ENCODE results near the gene HBG1.
"Not testable (repeated sequence)": the region's sequence is repeated elsewhere in the genome, so short reads cannot be mapped to it uniquely, and the experiment has no call there.

Gene HBG1

GRCh38 chr11:5276697-5277096 is 27.0 kb upstream of the HBG1 start:
- DNase-seq, result no peak

DNA sequence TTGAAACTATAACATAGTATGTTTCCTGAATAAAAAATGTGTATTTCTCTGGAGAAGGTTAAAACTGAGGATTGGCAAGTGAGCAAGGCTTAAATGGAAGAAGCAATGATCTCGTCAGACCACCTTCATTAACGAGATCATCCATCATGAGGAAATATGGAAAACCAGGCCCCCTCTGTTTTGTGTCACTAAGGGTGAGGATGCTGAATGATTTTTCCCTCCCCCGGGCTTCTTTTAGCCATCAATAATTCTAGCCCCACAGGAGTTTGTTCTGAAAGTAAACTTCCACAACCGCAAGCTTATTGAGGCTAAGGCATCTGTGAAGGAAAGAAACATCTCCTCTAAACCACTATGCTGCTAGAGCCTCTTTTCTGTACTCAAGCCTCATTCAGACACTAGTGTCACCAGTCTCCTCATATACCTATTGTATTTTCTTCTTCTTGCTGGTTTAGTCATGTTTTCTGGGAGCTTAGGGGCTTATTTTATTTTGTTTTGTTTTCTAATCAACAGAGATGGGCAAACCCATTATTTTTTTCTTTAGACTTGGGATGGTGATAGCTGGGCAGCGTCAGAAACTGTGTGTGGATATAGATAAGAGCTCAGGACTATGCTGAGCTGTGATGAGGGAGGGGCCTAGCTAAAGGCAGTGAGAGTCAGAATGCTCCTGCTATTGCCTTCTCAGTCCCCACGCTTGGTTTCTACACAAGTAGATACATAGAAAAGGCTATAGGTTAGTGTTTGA is 25.9 kb upstream of the HBG1 start:
- DNase-seq, result no peak

DNA sequence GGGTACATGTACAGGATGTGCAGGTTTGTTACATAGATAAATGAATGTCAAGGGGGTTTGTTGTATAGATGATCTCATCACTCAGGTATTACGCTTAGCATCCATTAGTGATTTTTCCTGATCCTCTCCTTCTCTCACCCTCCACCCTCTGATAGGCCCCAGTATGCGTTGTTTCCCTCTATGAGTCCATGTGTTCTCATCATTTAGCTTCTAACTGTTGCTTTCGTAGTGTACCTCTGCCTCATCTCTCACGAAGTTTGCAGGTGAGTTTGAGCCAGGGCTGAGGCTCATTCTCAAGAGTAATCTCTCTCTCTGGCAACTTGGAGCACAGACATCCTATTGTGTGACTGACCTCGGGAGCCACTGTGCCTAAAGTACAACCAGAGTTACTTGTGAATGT is 24.7 kb upstream of the HBG1 start:
- no peak for DNase-seq

DNA sequence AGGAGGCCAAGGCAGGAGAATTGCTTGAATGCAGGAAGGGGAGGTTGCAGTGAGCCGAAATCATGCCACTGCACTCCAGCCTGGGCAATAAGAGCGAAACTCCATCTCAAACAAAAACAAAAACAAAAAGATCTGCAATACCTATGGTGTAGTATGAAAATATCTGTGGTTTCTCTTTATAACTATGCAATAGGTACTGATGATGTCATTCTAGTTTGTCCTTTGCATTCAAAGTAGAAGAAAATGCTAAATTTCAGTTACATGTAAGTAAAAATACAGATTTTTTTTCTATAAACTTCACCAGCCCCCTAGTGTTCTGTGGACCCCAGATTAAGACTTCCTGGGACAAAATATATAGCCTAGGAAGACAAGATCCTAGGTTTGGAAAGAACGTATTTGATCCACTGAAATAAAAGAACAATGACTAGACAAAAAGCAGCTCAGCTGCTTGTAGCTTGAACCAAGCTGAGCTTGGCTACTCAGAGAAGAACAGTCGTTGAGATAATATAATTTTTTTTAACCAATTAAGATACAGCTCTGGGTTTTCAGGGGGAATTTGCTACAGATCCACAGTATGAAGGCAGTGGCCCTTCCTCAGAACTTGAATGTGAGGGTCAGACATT is 22.8 kb upstream of the HBG1 start:
- DNase-seq, result no peak

DNA sequence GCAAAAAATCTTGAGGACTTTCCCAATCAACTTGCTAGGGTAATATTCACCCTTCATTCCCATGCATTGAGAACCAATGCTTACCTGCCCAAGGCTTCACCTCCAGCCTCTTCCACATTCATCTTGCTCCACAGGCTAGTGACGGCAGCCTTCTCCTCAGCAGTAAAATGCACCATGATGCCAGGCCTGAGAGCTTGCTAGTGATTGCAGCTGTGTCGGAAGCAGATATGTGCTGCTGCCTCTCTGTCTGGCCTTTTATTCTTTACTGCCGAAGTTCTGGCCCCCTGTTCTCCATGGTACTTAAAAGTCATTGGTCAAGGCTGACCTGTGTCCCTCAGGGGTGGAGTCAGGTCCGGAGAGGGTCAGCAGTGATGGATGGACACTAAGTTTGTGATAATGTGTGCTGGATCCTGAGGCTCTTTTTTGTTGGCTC is 20.1 kb upstream of the HBG1 start, which contains the start of gene HBE1:
HBE1 (minus strand) TSS at position 231 of the 433 bp plus-strand sequence; CDS start at position 176, 55 bp downstream.
- DNase-seq, result no peak

DNA sequence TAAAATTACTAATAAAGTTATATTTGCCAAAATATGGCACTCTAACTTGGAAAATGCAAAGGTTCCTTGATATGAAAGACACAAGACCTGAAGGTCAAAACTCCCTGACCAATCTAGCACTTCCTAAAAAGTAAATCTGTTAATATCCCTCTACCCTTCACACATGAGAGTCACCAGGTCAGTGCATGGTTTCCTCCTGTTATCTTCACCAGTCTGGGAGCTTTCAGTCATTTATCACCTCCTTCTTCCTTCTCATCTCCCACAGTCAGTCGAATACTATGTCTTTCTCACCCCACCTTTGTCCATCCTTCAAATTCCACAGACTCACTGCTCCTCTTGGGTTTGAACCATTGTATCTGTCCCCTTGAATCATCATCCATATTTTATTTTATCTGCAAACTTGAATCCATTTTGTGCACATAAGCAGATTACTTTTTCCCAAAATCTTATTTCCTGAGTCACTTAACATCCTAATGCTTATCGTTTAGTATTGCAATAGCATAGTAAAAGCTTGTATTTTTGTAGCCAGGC is 17.4 kb upstream of the HBG1 start:
- no peak for DNase-seq

DNA sequence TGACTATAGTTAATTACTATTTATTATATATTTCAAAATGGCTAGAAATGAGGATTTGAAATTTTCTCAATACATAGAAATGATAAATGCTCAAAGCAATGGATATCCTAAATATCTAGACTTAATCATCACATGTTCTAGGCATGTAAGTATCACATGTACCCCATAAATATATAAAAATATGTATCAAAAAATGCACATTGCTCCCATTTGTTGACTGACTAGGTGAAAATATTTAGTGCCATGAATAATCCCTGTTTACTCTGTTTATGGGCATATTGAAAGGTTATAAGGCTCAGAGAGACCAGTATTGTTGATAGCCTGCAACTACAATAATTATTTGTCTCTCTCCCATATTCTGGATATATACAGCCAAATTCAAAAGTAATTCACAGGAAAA is 17.0 kb upstream of the HBG1 start:
- DNase-seq, result no peak

- no peak for DNase-seq
These were observed 16.2 kb upstream of the HBG1 start for GRCh38 chr11:5265832-5266231.

DNA sequence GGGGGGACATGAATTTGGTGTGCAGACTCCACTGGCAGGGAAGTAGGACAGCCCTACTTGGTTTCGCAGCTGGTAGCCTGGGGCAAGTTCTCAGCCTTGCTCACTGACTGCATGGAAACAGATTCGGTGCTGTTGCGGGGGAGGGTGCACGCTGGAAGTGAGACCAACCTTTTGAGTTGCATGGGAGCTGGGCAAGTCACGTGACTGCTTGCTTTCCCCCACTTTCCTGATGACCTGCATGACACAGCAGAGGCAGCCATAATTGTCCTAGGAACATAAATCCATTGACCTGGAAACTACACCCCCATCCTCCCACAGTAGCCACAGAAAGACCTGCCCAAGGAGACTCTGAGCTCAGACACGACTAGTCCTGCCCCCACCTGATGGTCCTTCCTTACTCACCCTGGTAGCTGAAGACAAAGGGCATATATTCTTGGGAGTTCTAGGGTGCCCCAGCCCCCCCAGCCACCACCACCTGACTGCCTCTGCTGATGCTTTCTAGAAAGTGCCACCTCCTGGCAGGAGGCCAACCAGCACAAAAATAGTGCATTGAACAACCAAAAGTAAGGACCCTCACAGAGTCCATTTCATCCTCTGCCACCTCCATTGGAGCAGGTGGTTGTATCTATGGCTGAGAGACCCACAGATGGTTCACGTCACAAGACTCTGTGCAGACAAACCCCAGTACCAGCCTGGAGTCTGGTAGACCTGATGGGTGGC is 9.0 kb upstream of the HBG1 start:
- DNase-seq, result no peak

DNA sequence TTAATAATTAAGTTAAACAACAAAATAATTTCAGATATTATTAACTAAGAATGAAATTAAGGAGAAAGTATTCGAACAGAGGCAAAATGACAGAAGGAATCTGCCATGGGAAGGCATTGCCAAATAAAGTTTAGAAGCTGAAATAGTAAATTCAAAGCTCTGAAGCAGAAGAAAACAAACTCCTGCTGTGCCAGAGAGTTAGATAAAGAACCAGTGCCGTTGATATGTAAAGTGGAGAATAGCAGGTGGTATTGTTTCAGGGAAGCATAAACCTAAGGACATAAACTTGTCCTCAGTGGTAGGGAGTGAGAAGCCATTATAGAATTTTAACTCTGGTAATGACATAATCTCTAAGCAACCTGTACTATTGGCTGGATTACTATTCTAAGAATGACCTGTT is 7.6 kb upstream of the HBG1 start:
- no peak for DNase-seq

DNA sequence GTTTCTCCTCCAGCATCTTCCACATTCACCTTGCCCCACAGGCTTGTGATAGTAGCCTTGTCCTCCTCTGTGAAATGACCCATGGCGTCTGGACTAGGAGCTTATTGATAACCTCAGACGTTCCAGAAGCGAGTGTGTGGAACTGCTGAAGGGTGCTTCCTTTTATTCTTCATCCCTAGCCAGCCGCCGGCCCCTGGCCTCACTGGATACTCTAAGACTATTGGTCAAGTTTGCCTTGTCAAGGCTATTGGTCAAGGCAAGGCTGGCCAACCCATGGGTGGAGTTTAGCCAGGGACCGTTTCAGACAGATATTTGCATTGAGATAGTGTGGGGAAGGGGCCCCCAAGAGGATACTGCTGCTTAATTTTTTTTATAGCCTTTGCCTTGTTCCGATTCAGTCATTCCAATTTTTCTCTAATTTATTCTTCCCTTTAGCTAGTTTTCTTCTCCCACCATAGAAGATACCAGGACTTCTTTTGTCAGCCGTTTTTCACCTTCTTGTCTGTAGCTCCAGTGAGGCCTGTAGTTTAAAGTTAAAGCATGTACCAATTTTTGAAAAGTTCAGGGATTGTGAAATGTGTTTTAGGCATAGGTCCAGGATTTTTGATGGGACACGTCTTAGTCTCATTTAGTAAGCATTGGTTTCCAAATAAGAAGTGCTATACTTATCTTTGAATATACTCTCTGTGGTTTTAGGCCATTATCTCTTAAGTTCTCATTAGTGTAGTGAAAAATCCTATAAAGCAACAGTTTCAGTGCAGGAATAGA is 5.2 kb upstream of the HBG1 start, which contains the start of gene HBG2:
HBG2 (minus strand) TSS at position 136 of the 768 bp plus-strand sequence; CDS start at position 83, 53 bp downstream.
- not testable (repeated sequence) for DNase-seq

- DNase-seq, result not testable (repeated sequence)
These were observed 4.4 kb upstream of the HBG1 start for GRCh38 chr11:5254023-5254422.

GRCh38 chr11:5253440-5253839 is 3.8 kb upstream of the HBG1 start:
- DNase-seq, result not testable (repeated sequence)

- DNase-seq, result no peak
These were observed 3.2 kb upstream of the HBG1 start for GRCh38 chr11:5252919-5253265.

DNA sequence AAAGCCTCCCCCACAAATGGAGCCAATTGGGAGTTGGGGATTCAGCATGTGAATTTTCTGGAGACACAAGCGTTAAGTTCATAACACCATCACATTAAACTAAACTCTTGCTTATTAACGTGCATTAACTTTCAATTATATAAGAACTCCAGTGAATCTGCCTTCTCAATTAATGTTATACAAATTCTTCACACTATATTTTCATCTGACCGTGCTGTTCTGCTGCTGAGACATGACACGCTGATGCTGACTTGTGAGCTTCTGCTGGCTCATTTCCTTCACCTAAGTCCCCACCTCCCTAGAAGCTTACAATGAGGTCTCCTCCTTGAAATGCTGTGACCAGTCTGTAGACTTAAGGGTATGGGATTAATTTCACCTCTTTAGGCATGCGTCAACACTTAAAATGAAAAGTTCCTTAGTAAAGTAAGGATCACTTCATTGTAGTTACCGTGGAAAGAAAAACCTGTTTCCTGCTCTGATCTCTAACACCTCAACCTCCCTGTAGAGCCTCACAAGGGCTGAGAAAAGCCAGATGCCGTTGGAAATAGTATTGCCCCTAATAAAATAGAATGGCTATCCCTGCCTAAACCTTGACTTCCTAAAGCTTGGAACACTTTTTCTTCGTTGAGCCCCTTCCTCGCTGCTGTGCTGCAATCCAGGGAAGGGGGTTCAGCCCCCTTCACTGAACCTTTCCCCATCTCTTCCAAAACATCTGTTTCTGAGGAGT is 2.7 kb upstream of the HBG1 start:
- DNase-seq, result no peak

DNA sequence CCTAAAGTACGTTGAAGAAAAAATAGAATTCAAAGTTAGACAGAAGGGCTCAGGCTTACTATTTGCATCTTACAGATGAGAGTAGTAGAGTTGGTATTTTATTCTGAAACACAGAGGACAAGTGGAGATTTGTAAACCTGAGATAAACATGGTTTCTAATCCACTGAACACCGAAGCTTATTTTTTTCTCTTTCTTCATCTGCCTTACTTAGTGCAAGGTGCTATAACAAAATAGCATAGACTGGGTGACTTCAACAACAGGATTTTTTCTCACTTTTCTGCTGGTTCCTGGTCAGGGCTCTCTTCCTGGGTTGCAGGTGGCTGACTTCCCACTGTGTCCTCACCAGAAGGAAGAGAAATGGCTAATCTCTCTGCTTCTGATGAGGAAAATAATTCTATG is 2.1 kb upstream of the HBG1 start:
- no peak for DNase-seq

DNA sequence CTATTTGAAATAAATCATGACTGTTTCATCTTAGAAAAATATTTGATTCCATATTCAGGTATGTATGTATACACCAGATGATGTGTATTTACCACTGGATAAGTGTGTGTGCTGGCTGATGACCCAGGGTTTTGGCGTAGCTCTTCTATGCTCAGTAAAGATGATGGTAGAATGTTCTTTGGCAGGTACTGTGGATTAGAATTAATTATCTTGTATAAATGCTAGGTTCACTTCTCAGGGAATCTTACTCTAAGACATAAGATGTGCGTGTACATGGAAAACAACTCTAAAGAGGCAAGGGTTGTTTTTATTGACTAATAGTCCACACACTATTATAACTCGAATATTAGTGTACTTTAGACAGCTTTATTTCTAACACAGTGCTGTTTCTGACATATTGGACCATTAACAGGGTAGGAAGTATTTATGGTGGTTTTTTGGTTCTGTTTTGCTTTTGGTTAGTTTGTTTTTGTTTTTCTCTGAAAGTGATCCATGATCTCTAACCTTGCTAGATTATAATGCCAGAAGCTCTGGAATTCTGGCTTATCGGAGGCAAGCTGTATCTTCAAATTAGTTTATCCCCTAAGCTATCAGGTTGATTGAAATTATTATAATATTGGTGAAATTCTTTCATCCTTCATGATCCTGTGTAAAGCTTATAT is 1.0 kb upstream of the HBG1 start:
- DNase-seq, result no peak

- DNase-seq, result not testable (repeated sequence)
These were observed 1.2 kb downstream of the HBG1 start for GRCh38 chr11:5248498-5248897.

DNA sequence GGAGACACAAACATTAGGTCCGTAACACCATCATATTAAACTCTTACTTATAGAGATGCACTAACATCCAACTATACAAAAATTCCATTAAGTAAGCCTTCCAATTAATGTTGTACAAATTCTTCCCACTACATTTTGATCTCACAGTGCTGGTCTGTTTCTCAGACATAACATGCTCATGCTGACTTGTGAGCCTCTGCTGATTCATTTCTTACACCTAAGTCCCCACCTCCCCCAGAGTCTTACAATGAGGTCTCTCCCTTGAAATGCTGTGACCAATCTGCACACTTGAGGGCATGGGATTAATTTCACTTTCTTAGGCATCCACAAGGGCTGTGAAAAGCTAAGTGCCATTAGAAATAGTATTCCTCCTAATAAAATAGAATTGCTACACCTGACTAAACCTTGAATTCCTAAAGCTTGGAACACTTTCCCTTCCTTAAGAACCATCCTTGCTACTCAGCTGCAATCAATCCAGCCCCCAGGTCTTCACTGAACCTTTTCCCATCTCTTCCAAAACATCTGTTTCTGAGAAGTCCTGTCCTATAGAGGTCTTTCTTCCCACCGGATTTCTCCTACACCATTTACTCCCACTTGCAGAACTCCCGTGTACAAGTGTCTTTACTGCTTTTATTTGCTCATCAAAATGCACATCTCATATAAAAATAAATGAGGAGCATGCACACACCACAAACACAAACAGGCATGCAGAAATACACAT is 2.0 kb downstream of the HBG1 start:
- DNase-seq, result no peak

GRCh38 chr11:5246772-5247471 is 2.7 kb downstream of the HBG1 start:
- DNase-seq, result no peak

All from DMS 273 treated with DMSO at 0.1 percent for 48 hours (cell line).